ENCODE data around the gene IFI27L2. TPM values are rescaled to one million over a fixed set of nuclear protein-coding genes. Genes with fewer than 3 reads are reported as not detected.

The IFI27L2 gene
- total RNA-seq, 2 experiments from 2014 or later: 100 to 102 TPM

DNA sequence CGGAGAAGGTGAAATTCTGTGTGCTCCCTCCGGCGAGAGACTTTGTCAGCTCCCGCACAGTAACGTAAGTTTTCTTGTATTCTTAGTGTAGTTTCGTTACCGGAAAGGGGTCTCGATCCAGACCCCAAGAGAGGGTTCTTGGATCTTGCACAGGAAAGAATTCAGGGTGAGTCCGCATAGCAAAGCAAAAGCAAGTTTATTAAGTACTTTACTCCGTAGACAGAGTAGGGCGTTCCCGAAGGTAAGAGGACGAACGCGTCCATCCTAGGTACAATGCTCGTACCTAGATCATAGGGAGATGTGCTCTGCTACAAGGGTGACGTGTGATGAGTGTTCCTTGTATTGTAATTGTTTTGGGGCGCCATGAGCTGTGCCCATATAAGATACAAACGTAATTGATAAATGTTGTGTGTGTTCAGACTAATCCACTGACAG is 48.0 kb downstream of the IFI27L2 start:
- ChIA-PET CTCF (interaction anchor here (0.8 to 2.9 kb wide), 14 partner anchors 25 to 405 kb away, joined by 3 to 30 read pairs (median 6); partner anchors contain the start of genes IFI27L2 and OTUB2), POLR2A (interaction anchor here (0.7 to 4.7 kb wide), 29 partner anchors 8 to 897 kb away, joined by 3 to 54 read pairs (median 6); partner anchors contain the start of genes ASB2, IFI27L2, LYSET and MOAP1)
- H3K27me3 Mint-ChIP-seq: no peaks in the 10 kb centered on the region
- DNase-seq: no peak
- H3K9me3 Mint-ChIP-seq: peaks cover 8% of the 10 kb centered on the region
- H3K36me3 Mint-ChIP-seq (ENCODE audit: low read depth): peaks cover 57% of the 10 kb centered on the region
- peak overlapping the region; percentile 98 for H3K27ac Mint-ChIP-seq
- H3K4me3 Mint-ChIP-seq: peak overlapping the region; percentile 98
- peaks cover 57% of the 10 kb centered on the region for H3K4me1 Mint-ChIP-seq

DNA sequence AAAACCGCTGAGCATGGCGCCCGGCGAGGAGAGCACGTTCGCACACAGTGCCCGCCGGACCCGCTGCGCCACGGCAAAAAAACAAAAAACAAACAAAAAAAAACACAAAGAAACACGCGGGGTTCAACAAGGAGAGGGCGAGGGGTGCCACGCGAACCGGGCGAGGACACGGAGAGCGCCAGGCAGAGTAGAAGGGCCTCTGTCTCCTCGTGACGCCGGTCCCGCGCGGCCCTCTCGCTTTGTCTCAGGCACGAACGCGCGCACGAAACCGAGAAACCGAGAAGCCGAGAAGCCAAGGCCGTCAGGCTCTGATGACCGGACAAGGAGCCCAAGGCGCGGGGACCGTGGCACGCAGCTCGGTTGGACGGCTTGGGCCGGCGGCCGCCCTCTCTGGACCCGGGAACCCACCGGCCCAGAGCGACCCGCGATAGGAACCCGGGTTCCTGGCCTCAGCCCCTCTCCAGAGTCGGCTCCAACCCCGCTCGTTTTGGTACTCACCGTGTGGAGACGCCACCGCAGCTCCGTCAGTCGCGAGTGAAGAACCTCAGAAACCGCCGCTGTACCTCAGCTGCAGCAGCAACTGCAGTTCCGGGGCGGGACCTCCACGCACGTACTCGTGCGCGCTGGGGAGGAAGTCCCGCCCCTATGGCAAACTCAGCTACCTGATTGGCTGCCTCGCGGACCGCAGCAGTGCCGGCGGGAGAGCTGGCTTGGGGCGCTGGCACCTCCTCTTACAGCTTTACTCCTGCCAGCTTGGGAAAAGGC is 48.6 kb downstream of the IFI27L2 start, which contains the start of the genes DDX24 and IFI27L1:
DDX24 (minus strand) TSS at position 582 of the 765 bp plus-strand sequence. CDS start 1,460 bp downstream, outside the sequence.
IFI27L1 (plus strand) TSS at position 690 of the 765 bp plus-strand sequence. CDS start 15,628 bp downstream, outside the sequence.
- Mint-ChIP-seq H3K27ac (peak within 1 kb of the TSS; percentile 98), H3K4me3 (peak within 1 kb of the TSS; percentile 98), H3K27me3 (no peaks in the 10 kb centered on the region), H3K36me3 (ENCODE audit: low read depth) (peaks cover 57% of the 10 kb centered on the region), H3K9me3 (peaks cover 9% of the 10 kb centered on the region), H3K4me1 (peaks cover 60% of the 10 kb centered on the region)
- POLR2A ChIA-PET: interaction anchor here (0.7 to 4.7 kb wide), 33 partner anchors 8 to 896 kb away, joined by 3 to 54 read pairs (median 5); partner anchors contain the start of genes ASB2, IFI27L2, LYSET and MOAP1
- CTCF ChIA-PET: interaction anchor here (0.8 to 2.9 kb wide), 15 partner anchors 24 to 405 kb away, joined by 3 to 30 read pairs (median 5); partner anchors contain the start of genes IFI27L2 and OTUB2
- peak; percentile 98 for DNase-seq

DNA sequence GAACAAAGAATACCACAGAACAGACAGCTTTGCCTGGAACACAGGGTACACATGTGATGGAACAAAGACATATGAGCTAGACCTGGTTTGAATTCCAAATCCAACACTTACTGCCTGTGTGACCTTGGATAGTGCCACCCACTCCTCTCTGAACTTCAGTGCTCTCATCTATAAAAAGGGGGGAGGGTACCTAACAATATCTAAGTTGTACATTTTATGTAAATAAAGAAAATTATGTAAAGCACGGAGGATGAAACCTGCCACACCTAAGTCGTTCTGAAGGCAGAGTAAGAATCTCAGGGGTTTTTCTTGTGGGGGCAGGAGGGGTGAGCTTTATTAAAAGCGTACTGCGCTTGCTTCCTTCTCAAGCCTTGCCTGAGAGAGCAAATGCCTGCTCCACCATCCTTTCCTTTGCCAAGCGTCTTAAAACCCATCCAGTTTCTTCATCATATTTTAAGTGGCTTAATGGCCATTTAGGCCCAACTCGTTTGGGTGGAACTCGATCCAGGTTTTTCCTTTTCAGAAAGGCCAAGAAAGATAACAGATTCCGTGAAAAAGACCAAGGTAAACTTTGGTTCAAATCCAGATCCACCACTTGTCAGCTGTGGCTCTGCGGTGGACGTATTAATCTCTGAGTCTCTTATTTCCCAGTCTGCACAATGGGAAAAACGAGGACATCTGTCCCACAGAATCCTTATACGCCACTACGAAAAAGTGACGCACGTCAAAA is 49.3 kb downstream of the IFI27L2 start:
- H3K27ac Mint-ChIP-seq: peak overlapping the region; percentile 98
- peaks cover 65% of the 10 kb centered on the region for H3K36me3 Mint-ChIP-seq (ENCODE audit: low read depth)
- POLR2A ChIA-PET: interaction anchor here (0.6 to 4.7 kb wide), 20 partner anchors 9 to 895 kb away, joined by 3 to 54 read pairs (median 4); partner anchors contain the start of genes ASB2, IFI27L2, LYSET and MOAP1
- peaks cover 16% of the 10 kb centered on the region for H3K9me3 Mint-ChIP-seq
- CTCF ChIA-PET: interaction anchor here (1.1 to 2.4 kb wide), 8 partner anchors 23 to 140 kb away, joined by 3 to 30 read pairs (median 5); no protein-coding TSS in a partner anchor
- H3K4me3 Mint-ChIP-seq: peak overlapping the region; percentile 98
- no peaks in the 10 kb centered on the region for H3K27me3 Mint-ChIP-seq
- peaks cover 67% of the 10 kb centered on the region for H3K4me1 Mint-ChIP-seq
- DNase-seq: no peak

DNA sequence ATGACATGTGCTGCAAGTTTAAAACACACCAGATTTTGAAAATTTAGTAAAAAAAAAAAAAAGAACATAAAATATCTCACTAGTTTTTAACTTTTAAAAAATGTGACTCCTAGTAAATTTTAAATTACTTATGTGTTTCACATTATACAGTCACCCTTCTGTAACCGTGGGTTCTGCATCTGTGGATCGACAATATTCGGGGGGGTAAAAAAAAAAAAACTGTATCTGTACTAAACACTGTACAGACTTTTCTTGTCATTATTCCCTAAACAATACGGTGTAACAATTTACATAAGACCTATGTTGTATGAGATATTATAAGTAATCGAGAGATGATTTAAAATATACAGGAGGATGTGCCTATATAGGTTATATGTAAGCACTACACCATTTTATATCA is 51.6 kb downstream of the IFI27L2 start:
- ChIA-PET POLR2A (no interaction called here), CTCF (interaction anchor here (0.9 kb wide), 1 partner anchor 102 kb away, joined by 4 read pairs; no protein-coding TSS in a partner anchor)
- Mint-ChIP-seq H3K9me3 (peaks cover 27% of the 10 kb centered on the region), H3K4me3 (peak overlapping the region; percentile 98), H3K4me1 (peaks cover 65% of the 10 kb centered on the region), H3K27me3 (no peaks in the 10 kb centered on the region), H3K36me3 (ENCODE audit: low read depth) (peaks cover 75% of the 10 kb centered on the region), H3K27ac (no peak overlapping the region)
- DNase-seq: no peak

Other genes with a start within 250 kb of the IFI27L2 start
- gene FAM181A, start 202.3 kb downstream of the IFI27L2 start, total RNA-seq: not detected
- 10 to 100 TPM; 93.9 to 99.3 TPM for gene ASB2, start 153.0 kb downstream of the IFI27L2 start, total RNA-seq
- gene CCDC197, start 132.3 kb downstream of the IFI27L2 start, total RNA-seq: under 1 TPM in 1 of 2 experiments, not detected in 1; 0.45 TPM
- 1 to 10 TPM; 7.3 to 7.9 TPM for gene OTUB2, start 103.3 kb downstream of the IFI27L2 start, total RNA-seq
- 100 to 1,000 TPM; 210 to 216 TPM for gene DDX24, start 48.4 kb downstream of the IFI27L2 start, total RNA-seq
- gene IFI27L1, start 48.3 kb downstream of the IFI27L2 start, total RNA-seq: 10 to 100 TPM; 49.5 to 51.0 TPM
- gene IFI27, start 18.9 kb downstream of the IFI27L2 start, total RNA-seq: 100 to 1,000 TPM; 184 to 186 TPM
- gene PPP4R4, start 44.7 kb upstream of the IFI27L2 start, total RNA-seq: 1 to 10 TPM; 3.3 to 4.9 TPM
- gene SERPINA10, start 163.7 kb upstream of the IFI27L2 start, total RNA-seq: not detected
- not detected for gene SERPINA6, start 193.7 kb upstream of the IFI27L2 start, total RNA-seq
- gene SERPINA2, start 237.1 kb upstream of the IFI27L2 start, total RNA-seq: not detected